ENCODE measurements around the gene TPPP2.

DNA sequence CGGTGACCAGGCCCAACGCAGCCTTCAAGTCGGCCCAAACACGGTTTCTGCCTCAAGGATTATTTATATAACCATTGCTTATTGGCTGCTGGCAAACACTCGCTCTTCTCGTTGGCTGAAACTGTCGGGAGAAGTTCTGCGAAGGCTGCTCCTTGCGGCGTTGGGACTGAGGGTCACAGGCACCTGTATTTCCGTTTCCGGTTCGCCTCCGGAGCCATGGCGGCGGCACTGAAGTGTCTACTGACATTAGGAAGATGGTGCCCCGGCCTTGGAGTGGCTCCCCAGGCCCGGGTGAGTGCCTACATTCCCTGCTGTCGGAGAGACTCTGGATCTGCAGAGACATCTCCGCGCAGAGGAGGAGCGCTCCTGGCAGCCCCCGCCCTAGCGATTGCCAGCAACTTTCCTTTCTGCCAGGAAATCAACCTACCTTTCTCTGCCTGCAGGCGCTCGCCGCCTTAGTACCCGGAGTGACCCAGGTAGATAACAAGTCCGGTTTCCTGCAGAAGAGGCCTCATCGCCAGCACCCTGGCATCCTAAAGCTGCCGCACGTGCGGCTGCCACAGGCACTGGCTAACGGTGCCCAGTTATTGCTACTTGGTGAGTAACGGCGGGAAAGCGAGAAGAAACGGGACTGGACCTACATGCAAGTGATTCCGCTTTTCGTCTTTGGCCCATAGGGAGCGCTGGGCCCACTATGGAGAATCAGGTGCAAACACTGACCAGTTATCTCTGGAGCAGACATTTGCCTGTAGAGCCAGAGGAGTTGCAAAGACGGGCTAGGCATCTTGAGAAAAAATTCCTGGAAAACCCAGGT, 40.0 kb upstream of the TPPP2 start, which contains the start of gene METTL17:
- TF ChIP-seq POLR2AphosphoS5 (IDR thresholded peaks at IDR 0.05; ENCODE audit: low read length) (peak; percentile 91), CTCF (IDR thresholded peaks at IDR 0.05 in 2 of 3, conservative IDR thresholded peaks at IDR 0.05 in 1 of 3; ENCODE audit: control insufficient read depth in 2 of 3, extremely low read depth in 1 of 3, insufficient read depth in 1 of 3, low read depth in 3 of 3, low read length in 3 of 3) (peak; percentile 7 to 43 (median 35); a peak in 5 of 6 replicates), EP300 (IDR thresholded peaks at IDR 0.05; ENCODE audit: borderline replicate concordance in 1 of 2, control insufficient read depth in 1 of 2, low read depth in 2 of 2, low read length in 2 of 2) (no peak), EZH2 (IDR thresholded peaks at IDR 0.05; ENCODE audit: borderline replicate concordance, control insufficient read depth, low read depth, low read length) (no peak), TAF1 (IDR thresholded peaks at IDR 0.05; ENCODE audit: borderline replicate concordance, low read depth, low read length) (peak; percentile 88), POLR2A (IDR thresholded peaks at IDR 0.05; ENCODE audit: low read depth, low read length) (peak; percentile 90), ATF3 (IDR thresholded peaks at IDR 0.05; ENCODE audit: borderline replicate concordance, extremely low read depth, low read depth, low read length) (no peak), MTA3 (IDR thresholded peaks at IDR 0.05; ENCODE audit: borderline replicate concordance, low read length) (no peak), NFYA (IDR thresholded peaks at IDR 0.05; ENCODE audit: borderline replicate concordance, low read depth, low read length) (no peak), NFYB (IDR thresholded peaks at IDR 0.05; ENCODE audit: insufficient read depth, low read depth, low read length) (peak; percentile 90), GABPA (IDR thresholded peaks at IDR 0.05; ENCODE audit: low read depth) (peak; percentile 98), ZBED1 (IDR thresholded peaks at IDR 0.05; ENCODE audit: borderline replicate concordance) (no peak)
- TF ChIP-seq, protein P1, sequence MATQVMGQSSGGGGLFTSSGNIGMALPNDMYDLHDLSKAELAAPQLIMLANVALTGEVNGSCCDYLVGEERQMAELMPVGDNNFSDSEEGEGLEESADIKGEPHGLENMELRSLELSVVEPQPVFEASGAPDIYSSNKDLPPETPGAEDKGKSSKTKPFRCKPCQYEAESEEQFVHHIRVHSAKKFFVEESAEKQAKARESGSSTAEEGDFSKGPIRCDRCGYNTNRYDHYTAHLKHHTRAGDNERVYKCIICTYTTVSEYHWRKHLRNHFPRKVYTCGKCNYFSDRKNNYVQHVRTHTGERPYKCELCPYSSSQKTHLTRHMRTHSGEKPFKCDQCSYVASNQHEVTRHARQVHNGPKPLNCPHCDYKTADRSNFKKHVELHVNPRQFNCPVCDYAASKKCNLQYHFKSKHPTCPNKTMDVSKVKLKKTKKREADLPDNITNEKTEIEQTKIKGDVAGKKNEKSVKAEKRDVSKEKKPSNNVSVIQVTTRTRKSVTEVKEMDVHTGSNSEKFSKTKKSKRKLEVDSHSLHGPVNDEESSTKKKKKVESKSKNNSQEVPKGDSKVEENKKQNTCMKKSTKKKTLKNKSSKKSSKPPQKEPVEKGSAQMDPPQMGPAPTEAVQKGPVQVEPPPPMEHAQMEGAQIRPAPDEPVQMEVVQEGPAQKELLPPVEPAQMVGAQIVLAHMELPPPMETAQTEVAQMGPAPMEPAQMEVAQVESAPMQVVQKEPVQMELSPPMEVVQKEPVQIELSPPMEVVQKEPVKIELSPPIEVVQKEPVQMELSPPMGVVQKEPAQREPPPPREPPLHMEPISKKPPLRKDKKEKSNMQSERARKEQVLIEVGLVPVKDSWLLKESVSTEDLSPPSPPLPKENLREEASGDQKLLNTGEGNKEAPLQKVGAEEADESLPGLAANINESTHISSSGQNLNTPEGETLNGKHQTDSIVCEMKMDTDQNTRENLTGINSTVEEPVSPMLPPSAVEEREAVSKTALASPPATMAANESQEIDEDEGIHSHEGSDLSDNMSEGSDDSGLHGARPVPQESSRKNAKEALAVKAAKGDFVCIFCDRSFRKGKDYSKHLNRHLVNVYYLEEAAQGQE (IDR thresholded peaks at IDR 0.05; ENCODE audit: low read depth, low read length) = no peak

Data from GM12878 (cell line).